CD8-positive, alpha-beta memory T cell (primary cell): Measurements from ENCODE around the gene ARGLU1. TPM values are rescaled to one million over a fixed set of nuclear protein-coding genes. Genes with fewer than 3 reads are reported as not detected.

ENCODE experiments used
- CTCF ChIA-PET: fragments of 350-600 bp; sonication (Branson Sonifier 250); formaldehyde crosslinking; loops from one replicate; lab custom pipeline; 2021; ENCODE audit warnings: antibody characterized with exemption; lab: Charles Lee
- POLR2A ChIA-PET: fragments of 350-600 bp; sonication (Branson Sonifier 250); formaldehyde crosslinking; loops from one replicate; lab custom pipeline; 2021; ENCODE audit warnings: antibody characterized with exemption; lab: Charles Lee
- DNase-seq, 5 donors: peaks; one replicate each; pipeline versions ENCODE4 v3.0.0 to v3.0.0-alpha.2; 2020 to 2022; ENCODE audit warnings: mixed read lengths in 1 of 5
- H3K27ac ChIP-seq: one replicate; pipeline ENCODE4 v1.7.0; 2013; ENCODE audit warnings: low read depth, mild to moderate bottlenecking, low read length, moderate library complexity
- H3K27me3 ChIP-seq: 2 replicates; pipeline ENCODE4 v1.7.0; 2013; ENCODE audit warnings: low read length, mild to moderate bottlenecking; ENCODE audit not compliant: insufficient read depth, poor library complexity, severe bottlenecking
- H3K36me3 ChIP-seq: 2 replicates; pipeline ENCODE4 v1.7.0; 2013; ENCODE audit warnings: mild to moderate bottlenecking, low read length, moderate library complexity; ENCODE audit not compliant: insufficient read depth
- H3K4me1 ChIP-seq: 2 replicates; pipeline ENCODE4 v1.7.0; 2013; ENCODE audit warnings: mild to moderate bottlenecking, low read length, moderate library complexity; ENCODE audit not compliant: insufficient read depth
- H3K4me3 ChIP-seq: 2 replicates; pipeline ENCODE4 v1.7.0; 2013; ENCODE audit warnings: mild to moderate bottlenecking, low read length
- H3K9me3 ChIP-seq: 2 replicates; pipeline ENCODE4 v1.7.0; 2013; ENCODE audit warnings: mild to moderate bottlenecking, low read length
- H3K27ac Mint-ChIP-seq, 8 donors: one replicate each; pipeline ENCODE4 v1.8.0; 2020 to 2021; ENCODE audit warnings: mixed read lengths in 8 of 8, mild to moderate bottlenecking in 6 of 8, inconsistent platforms in 3 of 8, moderate library complexity in 3 of 8
- H3K27me3 Mint-ChIP-seq, 2 donors: one replicate each; pipeline ENCODE4 v1.8.0; 2020 to 2021; ENCODE audit warnings: mixed read lengths in 2 of 2, mild to moderate bottlenecking in 1 of 2, moderate library complexity in 1 of 2
- H3K36me3 Mint-ChIP-seq, 3 donors: one replicate each; pipeline ENCODE4 v1.8.0; 2020 to 2021; ENCODE audit warnings: mixed read lengths in 3 of 3, inconsistent platforms in 1 of 3, mild to moderate bottlenecking in 1 of 3
- H3K4me1 Mint-ChIP-seq, 3 donors: one replicate each; pipeline ENCODE4 v1.8.0; 2020 to 2021; ENCODE audit warnings: mixed read lengths in 3 of 3, inconsistent platforms in 1 of 3, mild to moderate bottlenecking in 1 of 3
- H3K4me3 Mint-ChIP-seq, 7 donors: one replicate each; pipeline ENCODE4 v1.8.0; 2020 to 2021; ENCODE audit warnings: mixed read lengths in 7 of 7, mild to moderate bottlenecking in 6 of 7, moderate library complexity in 4 of 7, inconsistent platforms in 2 of 7
- H3K9me3 Mint-ChIP-seq, 5 donors: one replicate each; pipeline ENCODE4 v1.8.0; 2020 to 2022; ENCODE audit warnings: mixed read lengths in 5 of 5, mild to moderate bottlenecking in 3 of 5, moderate library complexity in 2 of 5, inconsistent platforms in 1 of 5
- polyA plus RNA-seq: library from polyadenylated mRNA; unstranded; fragments of 300-500 nt; fragmentation: Illumina TruSeq; gene quantifications from one replicate; pipeline ENCODE4 v1.2.3, GENCODE V29; 2021
- total RNA-seq, 2 experiments: library from RNA; stranded (reverse); gene quantifications; one replicate each; pipeline ENCODE4 v1.2.3, GENCODE V29; 2021

The ARGLU1 gene
- total and polyA plus RNA-seq, 3 experiments from 2014 or later, result 39.2 to 89.0 (median 85.8) TPM

GRCh38 chr13:106536244-106537034 lies 31.5 kb downstream of the ARGLU1 start:
- peak overlapping the region; percentile 31 for H3K27ac ChIP-seq

GRCh38 chr13:106535552-106536243 lies 32.2 kb downstream of the ARGLU1 start, which contains the start of gene EFNB2:
Gene EFNB2 (minus strand): TSS chr13:106535662. CDS start chr13:106534964, 698 bp downstream.
- H3K27me3 Mint-ChIP-seq, result peaks cover 21 to 33% of the 10 kb centered on the region in 2 donors
- H3K36me3 ChIP-seq, result no peaks in the 10 kb centered on the region
- peaks cover 22 to 31% (median 25%) of the 10 kb centered on the region in 3 donors for H3K4me1 Mint-ChIP-seq
- peak; percentile 75 to 88 (median 85) for DNase-seq
- H3K9me3 Mint-ChIP-seq, result no peaks in the 10 kb centered on the region
- H3K27ac Mint-ChIP-seq, result peak within 1 kb of the TSS in 7 of 8 donors; percentile 23 to 93 (median 78)
- ChIA-PET CTCF (interaction anchor here (0.8 to 3.4 kb wide), 22 partner anchors 9 to 86 kb away, joined by 3 to 36 read pairs (median 4); partner anchors contain the start of gene ARGLU1), POLR2A (interaction anchor here (1.8 kb wide), 1 partner anchor 33 kb away, joined by 6 read pairs; the partner anchor contains the start of gene ARGLU1)
- H3K27ac ChIP-seq, result peak within 1 kb of the TSS; percentile 31
- H3K36me3 Mint-ChIP-seq, result peaks cover 0 to 6% (median 0%) of the 10 kb centered on the region in 3 donors
- peak within 1 kb of the TSS; percentile 86 to 97 (median 94) for H3K4me3 Mint-ChIP-seq
- H3K4me1 ChIP-seq, result peaks cover 24% of the 10 kb centered on the region
- H3K9me3 ChIP-seq, result no peaks in the 10 kb centered on the region
- peaks cover 21% of the 10 kb centered on the region for H3K27me3 ChIP-seq
- H3K4me3 ChIP-seq, result peak within 1 kb of the TSS; percentile 80

More at GRCh38 chr13:106536244-106537034, 31.5 kb downstream of the ARGLU1 start:
- Mint-ChIP-seq H3K27ac (peak overlapping the region in 7 of 8 donors; percentile 7 to 93 (median 78)), H3K4me1 (peaks cover 22 to 31% (median 25%) of the 10 kb centered on the region in 3 donors), H3K27me3 (peaks cover 18 to 28% of the 10 kb centered on the region in 2 donors), H3K36me3 (peaks cover 0 to 13% (median 0%) of the 10 kb centered on the region in 3 donors), H3K9me3 (no peaks in the 10 kb centered on the region), H3K4me3 (peak overlapping the region; percentile 86 to 97 (median 94))
- ChIA-PET POLR2A (interaction anchor here (1.8 kb wide), 1 partner anchor 32 kb away, joined by 6 read pairs; the partner anchor contains the start of gene ARGLU1), CTCF (interaction anchor here (0.8 to 3.4 kb wide), 23 partner anchors 9 to 85 kb away, joined by 3 to 36 read pairs (median 4); partner anchors contain the start of gene ARGLU1)
- peak; percentile 76 to 90 (median 82) for DNase-seq
- H3K27me3 ChIP-seq, result peaks cover 21% of the 10 kb centered on the region
- no peaks in the 10 kb centered on the region for H3K9me3 ChIP-seq
- H3K4me3 ChIP-seq, result peak overlapping the region; percentile 80
- H3K36me3 ChIP-seq, result no peaks in the 10 kb centered on the region
- H3K4me1 ChIP-seq, result peaks cover 24% of the 10 kb centered on the region

GRCh38 chr13:106534639-106535551 lies 33.0 kb downstream of the ARGLU1 start:
- Mint-ChIP-seq H3K4me1 (peaks cover 22 to 31% (median 25%) of the 10 kb centered on the region in 3 donors), H3K9me3 (no peaks in the 10 kb centered on the region), H3K27me3 (peaks cover 23 to 39% of the 10 kb centered on the region in 2 donors), H3K27ac (peak overlapping the region in 2 of 8 donors; percentile 52 to 53), H3K4me3 (peak overlapping the region; percentile 77 to 91 (median 87)), H3K36me3 (peaks cover 0 to 4% (median 0%) of the 10 kb centered on the region in 3 donors)
- H3K4me3 ChIP-seq, result peak overlapping the region; percentile 80
- ChIA-PET POLR2A (interaction anchor here (1.8 kb wide), 1 partner anchor 34 kb away, joined by 6 read pairs; the partner anchor contains the start of gene ARGLU1), CTCF (interaction anchor here (1.7 to 3.4 kb wide), 4 partner anchors 9 to 32 kb away, joined by 7 to 36 read pairs (median 16); partner anchors contain the start of gene ARGLU1)
- H3K27ac ChIP-seq, result no peak overlapping the region
- H3K36me3 ChIP-seq, result no peaks in the 10 kb centered on the region
- peaks cover 24% of the 10 kb centered on the region for H3K4me1 ChIP-seq
- no peaks in the 10 kb centered on the region for H3K9me3 ChIP-seq
- DNase-seq, result peak in 4 of 5 donors; percentile 3 to 42 (median 13)
- H3K27me3 ChIP-seq, result peaks cover 21% of the 10 kb centered on the region

- H3K36me3 ChIP-seq, result no peaks in the 10 kb centered on the region
- Mint-ChIP-seq H3K9me3 (no peaks in the 10 kb centered on the region), H3K27me3 (peaks cover 23 to 47% of the 10 kb centered on the region in 2 donors), H3K4me1 (peaks cover 22 to 31% (median 25%) of the 10 kb centered on the region in 3 donors), H3K4me3 (peak overlapping the region; percentile 68 to 88 (median 83)), H3K36me3 (peaks cover 0 to 4% (median 0%) of the 10 kb centered on the region in 3 donors), H3K27ac (peak overlapping the region in 2 of 8 donors; percentile 31 to 57)
- ChIA-PET POLR2A (interaction anchor here (1.0 to 1.2 kb wide), 2 partner anchors 31 to 35 kb away, joined by 3 to 4 read pairs; no protein-coding TSS in a partner anchor), CTCF (interaction anchor here (0.7 to 2.5 kb wide), 2 partner anchors 8 to 32 kb away, joined by 3 to 21 read pairs; no protein-coding TSS in a partner anchor)
- H3K4me1 ChIP-seq, result peaks cover 24% of the 10 kb centered on the region
- H3K27ac ChIP-seq, result no peak overlapping the region
- DNase-seq, result peak in 3 of 5 donors; percentile 3 to 27 (median 18)
- peak overlapping the region; percentile 27 for H3K4me3 ChIP-seq
- H3K27me3 ChIP-seq, result peaks cover 21% of the 10 kb centered on the region
- no peaks in the 10 kb centered on the region for H3K9me3 ChIP-seq
Measured at GRCh38 chr13:106533943-106534638, 33.8 kb downstream of the ARGLU1 start.

- H3K27ac ChIP-seq, result no peak overlapping the region
- peak overlapping the region; percentile 27 for H3K4me3 ChIP-seq
- Mint-ChIP-seq H3K4me3 (peak overlapping the region; percentile 56 to 87 (median 68)), H3K4me1 (peaks cover 22 to 31% (median 25%) of the 10 kb centered on the region in 3 donors), H3K27ac (peak overlapping the region in 2 of 8 donors; percentile 31 to 57), H3K36me3 (peaks cover 0 to 4% (median 0%) of the 10 kb centered on the region in 3 donors), H3K9me3 (no peaks in the 10 kb centered on the region), H3K27me3 (peaks cover 27 to 51% of the 10 kb centered on the region in 2 donors)
- peak in 1 of 5 donors; percentile 11 for DNase-seq
- CTCF ChIA-PET, result interaction anchor here (0.7 kb wide), 1 partner anchor 32 kb away, joined by 3 read pairs; no protein-coding TSS in a partner anchor
- H3K9me3 ChIP-seq, result no peaks in the 10 kb centered on the region
- peaks cover 21% of the 10 kb centered on the region for H3K27me3 ChIP-seq
- no peaks in the 10 kb centered on the region for H3K36me3 ChIP-seq
- H3K4me1 ChIP-seq, result peaks cover 24% of the 10 kb centered on the region
- POLR2A ChIA-PET, result interaction anchor here (1.0 to 1.2 kb wide), 2 partner anchors 32 to 36 kb away, joined by 3 to 4 read pairs; no protein-coding TSS in a partner anchor
Measured at GRCh38 chr13:106533101-106533942, 34.6 kb downstream of the ARGLU1 start.
